Gastroesophageal sphincter (tissue), 4 donors: ENCODE data around the gene SF3A1. TPM values are rescaled to one million over a fixed set of nuclear protein-coding genes. Genes with fewer than 3 reads are reported as not detected.

Experiments used
- ATAC-seq: fragments of 150-250 bp; one replicate; pipeline ENCODE4 v1.9.1; 2016; ENCODE audit warnings: mild to moderate bottlenecking, moderate library complexity
- H3K27ac ChIP-seq, 4 donors: fragments of 200-600 bp; sonication (generic) in 3 of 4; 1 replicate in 3 of 4; 2 replicates in 1 of 4; pipeline ENCODE4 v1.5.1; 2016 to 2019
- H3K27me3 ChIP-seq: fragments of 200-600 bp; sonication (generic); one replicate; pipeline ENCODE4 v1.5.1; 2019
- H3K36me3 ChIP-seq, 2 donors: fragments of 200-600 bp; sonication (generic); one replicate each; pipeline ENCODE4 v1.5.1; 2019; ENCODE audit warnings: control low read depth in 1 of 2
- H3K4me1 ChIP-seq, 3 donors: fragments of 200-600 bp; sonication (generic); 1 replicate in 2 of 3; 2 replicates in 1 of 3; pipeline ENCODE4 v1.5.1; 2016 to 2019; ENCODE audit warnings: control low read depth in 2 of 3
- H3K4me3 ChIP-seq, 2 donors: fragments of 200-600 bp; sonication (generic); one replicate each; pipeline ENCODE4 v1.5.1; 2019; ENCODE audit warnings: mild to moderate bottlenecking in 1 of 2, moderate library complexity in 1 of 2
- H3K9me3 ChIP-seq, 3 donors: fragments of 200-600 bp; sonication (generic); one replicate each; pipeline ENCODE4 v1.5.1; 2017 to 2019; ENCODE audit warnings: control low read depth in 2 of 3
- CTCF ChIP-seq, 4 experiments: fragments of 200-600 bp in 2 of 4; fragments of 450-650 bp in 2 of 4; sonication (generic) in 1 of 4; IDR thresholded peaks; one replicate each; pipeline ENCODE4 v1.5.1; 2017 to 2019; ENCODE audit warnings: antibody characterized with exemption in 4 of 4, mild to moderate bottlenecking in 2 of 4, moderate library complexity in 2 of 4
- EP300 ChIP-seq: sonication (generic); formaldehyde crosslinking; IDR thresholded peaks from one replicate; pipeline ENCODE4 v1.6.1; 2017; ENCODE audit warnings: antibody characterized with exemption, mild to moderate bottlenecking
- POLR2A ChIP-seq, 2 donors: fragments of 450-650 bp; IDR thresholded peaks; one replicate each; pipeline ENCODE4 v1.6.1; 2017; ENCODE audit warnings: antibody characterized with exemption in 2 of 2, mild to moderate bottlenecking in 2 of 2, moderate library complexity in 1 of 2
- POLR2AphosphoS5 ChIP-seq: sonication (generic); formaldehyde crosslinking; IDR thresholded peaks from one replicate; pipeline ENCODE4 v1.6.1; 2017; ENCODE audit warnings: antibody characterized with exemption
- WGBS, 2 donors: methylation state at CpG; one replicate each; pipeline ENCODE4 v1.1.5; 2018; ENCODE audit warnings: low coverage in 1 of 2; 5-methylcytosine and 5-hydroxymethylcytosine counted together
- total RNA-seq, 4 donors: library from RNA; depleted of rRNA; stranded (reverse); fragments of >200 nt; gene quantifications; one replicate each; pipeline ENCODE4 v1.1.0, GENCODE V29; 2016

The SF3A1 gene
- total RNA-seq, 4 donors from 2014 or later = 46.1 to 80.8 (median 63.7) TPM

GRCh38 chr22:30332994-30333706 is 23.5 kb downstream of the SF3A1 start:
- Histone ChIP-seq H3K27me3 (no peaks in the 10 kb centered on the region), H3K9me3 (no peaks in the 10 kb centered on the region), H3K27ac (peak overlapping the region in 3 of 4 donors; percentile 10 to 49 (median 14)), H3K4me3 (no peak overlapping the region), H3K4me1 (peaks cover 0 to 9% (median 0%) of the 10 kb centered on the region in 3 donors), H3K36me3 (peaks cover 7 to 83% of the 10 kb centered on the region in 2 donors)
- no peak for TF ChIP-seq CTCF (IDR thresholded peaks at IDR 0.05)
- TF ChIP-seq EP300 = no peak
- no peak for TF ChIP-seq POLR2AphosphoS5
- no peak for TF ChIP-seq POLR2A (IDR thresholded peaks at IDR 0.05)
- 64 to 91% methylated on average over 1 of the region's 2 CpGs for WGBS, 2 donors
- no peak for ATAC-seq

GRCh38 chr22:30332551-30332950 is 24.1 kb downstream of the SF3A1 start:
- Histone ChIP-seq H3K4me1 (peaks cover 0 to 12% (median 0%) of the 10 kb centered on the region in 3 donors), H3K27me3 (no peaks in the 10 kb centered on the region), H3K27ac (peak overlapping the region in 3 of 4 donors; percentile 10 to 49 (median 14)), H3K36me3 (peaks cover 7 to 77% of the 10 kb centered on the region in 2 donors), H3K4me3 (no peak overlapping the region), H3K9me3 (no peaks in the 10 kb centered on the region)
- TF ChIP-seq EP300 (no peak), CTCF (IDR thresholded peaks at IDR 0.05) (no peak), POLR2AphosphoS5 (no peak), POLR2A (IDR thresholded peaks at IDR 0.05) (no peak)
- WGBS, 2 donors = 80% methylated on average over 2 of the region's 5 CpGs; no CpG with 5 or more reads in 1 of the 2 donors
- no peak for ATAC-seq

GRCh38 chr22:30328466-30329049 is 28.1 kb downstream of the SF3A1 start:
- H3K27ac ChIP-seq = peak overlapping the region in 1 of 4 donors; percentile 29
- no peak overlapping the region for H3K4me3 ChIP-seq
- peaks cover 0 to 37% of the 10 kb centered on the region in 2 donors for H3K36me3 ChIP-seq
- H3K9me3 ChIP-seq = no peaks in the 10 kb centered on the region
- no peaks in the 10 kb centered on the region for H3K27me3 ChIP-seq
- TF ChIP-seq POLR2AphosphoS5 (no peak), EP300 (no peak), CTCF (IDR thresholded peaks at IDR 0.05) (no peak), POLR2A (IDR thresholded peaks at IDR 0.05) (no peak)
- peaks cover 0 to 36% (median 26%) of the 10 kb centered on the region in 3 donors for H3K4me1 ChIP-seq
- 48 to 61% methylated on average over 2 to 3 of the region's 3 CpGs for WGBS, 2 donors
- ATAC-seq = no peak

GRCh38 chr22:30327864-30328345 is 28.8 kb downstream of the SF3A1 start:
- Histone ChIP-seq H3K9me3 (no peaks in the 10 kb centered on the region), H3K27me3 (no peaks in the 10 kb centered on the region), H3K4me3 (no peak overlapping the region), H3K27ac (peak overlapping the region in 3 of 4 donors; percentile 29 to 89 (median 83)), H3K4me1 (peaks cover 0 to 43% (median 26%) of the 10 kb centered on the region in 3 donors), H3K36me3 (peaks cover 0 to 30% of the 10 kb centered on the region in 2 donors)
- no peak for ATAC-seq
- no peak for TF ChIP-seq POLR2AphosphoS5
- 88% methylated on average over 4 of the region's 5 CpGs; no CpG with 5 or more reads in 1 of the 2 donors for WGBS, 2 donors

GRCh38 chr22:30326706-30327362 is 29.9 kb downstream of the SF3A1 start, which contains the start of gene TBC1D10A:
TSS of gene TBC1D10A (minus strand) at chr22:30326941. CDS start at chr22:30326881, 60 bp downstream.
- 0% methylated on average over 5 of the region's 69 CpGs; no CpG with 5 or more reads in 1 of the 2 donors for WGBS, 2 donors
- peak; percentile 93 for ATAC-seq
- Histone ChIP-seq H3K36me3 (peaks cover 0 to 20% of the 10 kb centered on the region in 2 donors), H3K27ac (peak within 1 kb of the TSS; percentile 68 to 93 (median 86)), H3K4me1 (peaks cover 0 to 53% (median 32%) of the 10 kb centered on the region in 3 donors), H3K9me3 (no peaks in the 10 kb centered on the region), H3K4me3 (peak within 1 kb of the TSS; percentile 67 to 78), H3K27me3 (no peaks in the 10 kb centered on the region)
- peak; percentile 79 for TF ChIP-seq POLR2AphosphoS5
- TF ChIP-seq EP300 = no peak
- TF ChIP-seq POLR2A (IDR thresholded peaks at IDR 0.05) = peak; percentile 91 to 93
- peak in 1 of 4 experiments; percentile 16 for TF ChIP-seq CTCF (IDR thresholded peaks at IDR 0.05)
